Suprapubic skin (tissue), 4 donors: Measurements from ENCODE around the gene PLXNA4. TPM values are rescaled to one million over a fixed set of nuclear protein-coding genes. Genes with fewer than 3 reads are reported as not detected.

ENCODE experiments used
- DNase-seq, 2 donors: peaks; one replicate each; pipeline ENCODE4 v3.0.0-alpha.2; 2019; ENCODE audit warnings: low spot score in 2 of 2
- H3K27ac ChIP-seq: fragments of 200-600 bp; sonication (generic); one replicate; pipeline ENCODE4 v1.5.1; 2019
- H3K27me3 ChIP-seq: fragments of 200-600 bp; sonication (generic); one replicate; pipeline ENCODE4 v1.5.1; 2019
- H3K36me3 ChIP-seq: fragments of 200-600 bp; sonication (generic); one replicate; pipeline ENCODE4 v1.5.1; 2019
- H3K4me1 ChIP-seq: fragments of 200-600 bp; sonication (generic); one replicate; pipeline ENCODE4 v1.5.1; 2019
- H3K4me3 ChIP-seq: fragments of 200-600 bp; sonication (generic); one replicate; pipeline ENCODE4 v1.5.1; 2019; ENCODE audit warnings: mild to moderate bottlenecking
- H3K9me3 ChIP-seq: fragments of 200-600 bp; sonication (generic); one replicate; pipeline ENCODE4 v1.5.1; 2019
- EP300 ChIP-seq: sonication (generic); formaldehyde crosslinking; IDR thresholded peaks from one replicate; pipeline ENCODE4 v1.6.1; 2017; ENCODE audit warnings: antibody characterized with exemption
- POLR2A ChIP-seq, 2 donors: fragments of 450-650 bp; IDR thresholded peaks; one replicate each; pipeline ENCODE4 v1.6.1; 2017; ENCODE audit warnings: antibody characterized with exemption in 2 of 2, mild to moderate bottlenecking in 2 of 2, moderate library complexity in 2 of 2
- POLR2AphosphoS5 ChIP-seq, 3 donors: sonication (generic); formaldehyde crosslinking; IDR thresholded peaks; one replicate each; pipeline ENCODE4 v1.6.1; 2017; ENCODE audit warnings: antibody characterized with exemption in 3 of 3
- WGBS: methylation state at CpG from one replicate; pipeline ENCODE4 v1.1.5; 2018; 5-methylcytosine and 5-hydroxymethylcytosine counted together
- total RNA-seq, 4 donors: library from RNA; depleted of rRNA; stranded (reverse); fragments of >200 nt; gene quantifications; one replicate each; pipeline ENCODE4 v1.1.0, GENCODE V29; 2016
- TF ChIP-seq, protein P1 (sequence below), 2 donors: fragments of 200-600 bp in 1 of 2; fragments of 450-650 bp in 1 of 2; sonication (generic) in 1 of 2; IDR thresholded peaks; one replicate each; pipeline ENCODE4 v1.5.1; 2016 to 2019; ENCODE audit warnings: antibody characterized with exemption in 2 of 2, mild to moderate bottlenecking in 1 of 2, moderate library complexity in 1 of 2

PLXNA4 gene
- total RNA-seq, 4 donors from 2014 or later: 5.4 to 10.7 (median 7.1) TPM

DNA sequence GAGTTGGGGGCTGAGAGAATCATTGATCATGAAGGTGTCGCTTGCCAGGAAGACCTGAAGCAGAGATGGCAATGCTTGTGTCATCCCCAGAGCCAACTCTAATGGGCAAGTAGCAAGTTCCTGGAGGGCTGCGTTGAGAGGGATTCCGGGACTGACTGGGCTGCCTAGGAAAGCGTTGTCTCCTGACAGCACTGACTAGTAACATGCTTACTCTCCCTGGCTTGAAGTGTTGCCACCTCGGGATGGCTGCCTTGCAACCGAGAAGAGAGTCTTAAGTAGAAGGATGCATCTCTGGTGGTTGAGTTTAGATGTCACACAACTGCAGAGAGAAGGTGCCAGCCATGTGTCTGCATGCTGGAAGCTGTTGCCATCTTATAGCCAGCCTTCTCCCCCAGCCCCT lies 453.4 kb downstream of the PLXNA4 start:
- no peak for DNase-seq
- TF ChIP-seq POLR2AphosphoS5 (IDR thresholded peaks at IDR 0.05) (no peak), EP300 (no peak), POLR2A (IDR thresholded peaks at IDR 0.05) (no peak)
- TF ChIP-seq, protein P1, sequence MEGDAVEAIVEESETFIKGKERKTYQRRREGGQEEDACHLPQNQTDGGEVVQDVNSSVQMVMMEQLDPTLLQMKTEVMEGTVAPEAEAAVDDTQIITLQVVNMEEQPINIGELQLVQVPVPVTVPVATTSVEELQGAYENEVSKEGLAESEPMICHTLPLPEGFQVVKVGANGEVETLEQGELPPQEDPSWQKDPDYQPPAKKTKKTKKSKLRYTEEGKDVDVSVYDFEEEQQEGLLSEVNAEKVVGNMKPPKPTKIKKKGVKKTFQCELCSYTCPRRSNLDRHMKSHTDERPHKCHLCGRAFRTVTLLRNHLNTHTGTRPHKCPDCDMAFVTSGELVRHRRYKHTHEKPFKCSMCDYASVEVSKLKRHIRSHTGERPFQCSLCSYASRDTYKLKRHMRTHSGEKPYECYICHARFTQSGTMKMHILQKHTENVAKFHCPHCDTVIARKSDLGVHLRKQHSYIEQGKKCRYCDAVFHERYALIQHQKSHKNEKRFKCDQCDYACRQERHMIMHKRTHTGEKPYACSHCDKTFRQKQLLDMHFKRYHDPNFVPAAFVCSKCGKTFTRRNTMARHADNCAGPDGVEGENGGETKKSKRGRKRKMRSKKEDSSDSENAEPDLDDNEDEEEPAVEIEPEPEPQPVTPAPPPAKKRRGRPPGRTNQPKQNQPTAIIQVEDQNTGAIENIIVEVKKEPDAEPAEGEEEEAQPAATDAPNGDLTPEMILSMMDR (IDR thresholded peaks at IDR 0.05): no peak
- WGBS: 76% methylated on average over 6 of the region's 6 CpGs
- Histone ChIP-seq H3K4me1 (no peaks in the 10 kb centered on the region), H3K4me3 (no peak overlapping the region), H3K36me3 (no peaks in the 10 kb centered on the region), H3K9me3 (no peaks in the 10 kb centered on the region), H3K27me3 (no peaks in the 10 kb centered on the region), H3K27ac (no peak overlapping the region)

DNA sequence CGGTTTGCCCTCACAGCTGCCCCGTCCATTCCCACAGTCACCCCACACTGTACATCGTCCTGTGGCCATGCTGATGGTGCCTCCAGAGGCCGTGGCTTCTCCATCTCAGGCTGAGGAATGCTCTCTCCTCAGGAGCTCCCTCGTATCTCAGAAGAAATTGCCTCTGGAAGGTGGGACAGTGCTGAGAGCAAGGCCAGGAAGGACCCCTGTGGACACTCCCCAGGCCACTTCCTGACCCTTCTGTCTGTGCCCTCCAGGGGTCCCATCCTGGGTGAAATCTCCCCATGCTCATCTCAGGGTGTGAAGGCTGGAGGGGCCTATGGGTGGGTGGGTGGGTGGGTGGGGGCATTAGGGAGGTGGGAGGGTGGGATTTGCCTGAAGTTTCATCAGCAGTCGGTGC lies 454.3 kb downstream of the PLXNA4 start:
- WGBS: 82% methylated on average over 6 of the region's 6 CpGs
- Histone ChIP-seq H3K9me3 (no peaks in the 10 kb centered on the region), H3K4me1 (no peaks in the 10 kb centered on the region), H3K36me3 (no peaks in the 10 kb centered on the region), H3K27ac (no peak overlapping the region), H3K4me3 (no peak overlapping the region), H3K27me3 (no peaks in the 10 kb centered on the region)
- TF ChIP-seq POLR2A (IDR thresholded peaks at IDR 0.05): no peak
- no peak for TF ChIP-seq POLR2AphosphoS5 (IDR thresholded peaks at IDR 0.05)
- TF ChIP-seq EP300: no peak
- TF ChIP-seq, protein P1 (IDR thresholded peaks at IDR 0.05): no peak
- DNase-seq: no peak

DNA sequence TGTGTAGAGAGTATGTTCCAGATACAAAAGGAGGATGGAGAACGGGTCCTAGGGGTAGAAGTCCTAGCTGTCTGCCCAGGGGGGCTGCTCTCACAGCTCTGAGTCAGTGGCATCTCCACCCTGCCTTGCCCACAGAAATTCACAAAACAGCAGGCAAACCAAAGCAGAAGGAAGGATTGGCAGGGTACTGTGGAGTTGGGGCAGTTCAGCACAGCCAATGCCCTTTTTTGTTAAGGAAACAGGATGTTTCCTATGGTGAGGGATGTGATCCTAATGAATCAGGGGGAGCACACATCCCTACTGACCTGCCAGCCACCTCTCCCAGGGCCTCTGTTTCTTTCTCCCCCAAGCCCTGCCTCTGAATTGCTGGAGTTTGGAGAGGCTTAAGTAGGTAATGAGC lies 457.6 kb downstream of the PLXNA4 start:
- H3K27me3 ChIP-seq: no peaks in the 10 kb centered on the region
- WGBS: 90% methylated on average over 1 of the region's 1 CpG
- no peaks in the 10 kb centered on the region for H3K9me3 ChIP-seq
- no peaks in the 10 kb centered on the region for H3K36me3 ChIP-seq
- H3K4me1 ChIP-seq: no peaks in the 10 kb centered on the region
- no peak overlapping the region for H3K27ac ChIP-seq
- DNase-seq: no peak
- TF ChIP-seq POLR2A (IDR thresholded peaks at IDR 0.05): no peak
- TF ChIP-seq EP300: no peak
- TF ChIP-seq, protein P1 (IDR thresholded peaks at IDR 0.05): no peak
- no peak for TF ChIP-seq POLR2AphosphoS5 (IDR thresholded peaks at IDR 0.05)
- no peak overlapping the region for H3K4me3 ChIP-seq

DNA sequence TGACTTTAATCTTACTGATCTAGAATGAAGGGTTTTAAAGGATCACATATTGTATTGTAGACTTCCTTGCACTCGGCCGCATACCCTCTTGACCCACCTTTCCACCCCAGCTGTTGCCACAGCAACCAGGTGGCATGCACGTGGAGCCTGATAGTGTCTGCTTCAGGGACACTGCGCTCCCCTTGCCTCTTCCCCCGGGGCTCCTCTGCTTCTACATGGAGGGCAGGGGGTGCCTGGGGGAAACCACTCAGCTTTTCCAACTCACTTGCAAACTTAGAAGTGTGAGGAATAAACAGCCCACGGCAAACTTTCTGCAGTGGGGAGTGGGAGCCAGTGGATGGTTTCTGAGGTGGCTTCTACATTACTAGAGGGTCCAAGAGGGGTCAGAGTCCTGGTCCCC lies 458.6 kb downstream of the PLXNA4 start:
- Histone ChIP-seq H3K4me1 (no peaks in the 10 kb centered on the region), H3K36me3 (no peaks in the 10 kb centered on the region), H3K9me3 (no peaks in the 10 kb centered on the region), H3K4me3 (no peak overlapping the region), H3K27me3 (no peaks in the 10 kb centered on the region), H3K27ac (no peak overlapping the region)
- WGBS: 60% methylated on average over 6 of the region's 6 CpGs
- no peak for DNase-seq
- TF ChIP-seq POLR2A (IDR thresholded peaks at IDR 0.05) (no peak), POLR2AphosphoS5 (IDR thresholded peaks at IDR 0.05) (no peak)

DNA sequence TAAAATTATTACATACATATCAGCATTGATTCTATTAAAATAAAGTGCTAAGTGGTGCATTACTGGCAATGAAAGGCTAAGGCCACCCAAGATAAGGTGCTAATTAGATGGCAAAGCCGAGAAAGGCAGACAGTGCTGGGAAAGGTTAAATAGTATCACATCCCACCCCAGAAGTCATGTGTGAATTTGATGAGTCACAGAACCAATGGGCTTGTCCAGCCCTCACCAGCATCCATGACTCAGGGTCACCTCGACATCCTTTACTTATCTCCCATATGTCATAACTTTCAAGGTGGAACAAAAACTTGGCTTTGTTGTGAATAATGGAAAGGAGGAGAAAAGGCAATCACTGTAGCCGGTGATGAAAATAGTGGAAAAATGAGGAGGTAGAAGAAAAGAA lies 459.1 kb downstream of the PLXNA4 start:
- TF ChIP-seq EP300 (no peak), POLR2AphosphoS5 (IDR thresholded peaks at IDR 0.05) (no peak), POLR2A (IDR thresholded peaks at IDR 0.05) (no peak)
- TF ChIP-seq, protein P1 (IDR thresholded peaks at IDR 0.05): no peak
- Histone ChIP-seq H3K27me3 (no peaks in the 10 kb centered on the region), H3K9me3 (no peaks in the 10 kb centered on the region), H3K4me1 (no peaks in the 10 kb centered on the region), H3K36me3 (no peaks in the 10 kb centered on the region), H3K4me3 (no peak overlapping the region), H3K27ac (no peak overlapping the region)
- 70% methylated on average over 3 of the region's 3 CpGs for WGBS
- no peak for DNase-seq

DNA sequence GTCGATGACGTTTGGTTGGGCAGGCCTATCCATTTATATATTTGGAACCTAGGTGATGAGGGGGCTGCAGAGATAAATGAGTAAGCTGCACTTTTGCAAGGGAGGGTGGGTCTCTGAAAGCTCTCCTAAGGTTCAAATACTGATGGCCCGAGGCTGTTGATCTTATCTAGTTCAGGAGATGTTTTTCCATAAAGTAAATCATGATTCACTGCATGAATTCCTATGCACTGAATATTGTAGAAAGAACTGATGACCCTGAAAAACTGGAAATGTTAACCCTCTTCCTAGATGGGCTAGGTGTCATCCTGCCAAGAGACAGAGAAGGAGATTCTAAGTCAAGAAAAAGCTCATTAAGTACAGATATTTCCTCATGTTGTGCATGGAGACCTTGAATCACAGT lies 459.9 kb downstream of the PLXNA4 start:
- TF ChIP-seq, protein P1 (IDR thresholded peaks at IDR 0.05): no peak
- TF ChIP-seq POLR2A (IDR thresholded peaks at IDR 0.05): no peak
- no peak for TF ChIP-seq EP300
- Histone ChIP-seq H3K27me3 (no peaks in the 10 kb centered on the region), H3K9me3 (no peaks in the 10 kb centered on the region), H3K4me1 (no peaks in the 10 kb centered on the region), H3K27ac (no peak overlapping the region), H3K36me3 (no peaks in the 10 kb centered on the region), H3K4me3 (no peak overlapping the region)
- WGBS: 50% methylated on average over 3 of the region's 3 CpGs
- DNase-seq: no peak
